Smooth muscle cell (in vitro differentiated cells): Measurements from ENCODE around the gene ME3. TPM values are rescaled to one million over a fixed set of nuclear protein-coding genes. Genes with fewer than 3 reads are reported as not detected.

Experiments
- DNase-seq: peaks from one replicate; lab custom pipeline; 2025; ENCODE audit not compliant: unreplicated experiment; lab: John Stamatoyannopoulos, UW
- H2AFZ ChIP-seq: fragments of 200-600 bp; sonication (generic); 2 replicates; pipeline ENCODE4 v1.6.0; 2016; ENCODE audit warnings: antibody characterized with exemption, low read depth, mild to moderate bottlenecking
- H3F3A ChIP-seq: fragments of 200-600 bp; sonication (generic); 2 replicates; pipeline ENCODE4 v1.6.0; 2017; ENCODE audit warnings: antibody characterized with exemption, low read depth
- H3K27ac ChIP-seq: fragments of 200-600 bp; sonication (generic); 2 replicates; pipeline ENCODE4 v1.5.1; 2016; ENCODE audit warnings: low read depth, mild to moderate bottlenecking
- H3K27me3 ChIP-seq: fragments of 200-600 bp; sonication (generic); 2 replicates; pipeline ENCODE4 v1.6.1; 2016; ENCODE audit warnings: low read depth, mild to moderate bottlenecking
- H3K36me3 ChIP-seq: fragments of 200-600 bp; sonication (generic); 2 replicates; pipeline ENCODE4 v1.5.1; 2016; ENCODE audit warnings: low read depth
- H3K4me1 ChIP-seq: fragments of 200-600 bp; sonication (generic); 2 replicates; pipeline ENCODE4 v1.5.1; 2016; ENCODE audit warnings: low read depth
- H3K4me2 ChIP-seq: fragments of 200-600 bp; sonication (generic); 2 replicates; pipeline ENCODE4 v1.6.0; 2016; ENCODE audit warnings: mild to moderate bottlenecking
- H3K4me3 ChIP-seq: fragments of 200-600 bp; sonication (generic); 2 replicates; pipeline ENCODE4 v1.5.1; 2016; ENCODE audit warnings: mild to moderate bottlenecking
- H3K79me2 ChIP-seq: fragments of 200-600 bp; sonication (generic); 2 replicates; pipeline ENCODE4 v1.6.0; 2016; ENCODE audit warnings: low read depth, mild to moderate bottlenecking
- H3K9ac ChIP-seq: fragments of 200-600 bp; sonication (generic); 2 replicates; pipeline ENCODE4 v1.6.0; 2016; ENCODE audit warnings: low read depth
- H3K9me3 ChIP-seq: fragments of 200-600 bp; sonication (generic); replicated peaks from 2 replicates; pipeline ENCODE4 v1.5.1; 2016; ENCODE audit warnings: low read depth
- H4K20me1 ChIP-seq: fragments of 200-600 bp; sonication (generic); 2 replicates; pipeline ENCODE4 v1.6.0; 2016; ENCODE audit warnings: low read depth
- CTCF ChIP-seq: fragments of 200-600 bp; sonication (generic); IDR thresholded peaks from 2 replicates; pipeline ENCODE4 v1.5.1; 2017; ENCODE audit warnings: borderline replicate concordance, mild to moderate bottlenecking, antibody characterized with exemption; ENCODE audit not compliant: insufficient read depth, poor library complexity, severe bottlenecking
- WGBS: methylation state at CpG from one replicate; pipeline ENCODE4 v1.1.7; 2016; ENCODE audit warnings: low lambda C conversion rate; 5-methylcytosine and 5-hydroxymethylcytosine counted together
- polyA plus RNA-seq: library from polyadenylated mRNA; unstranded; fragments of >200 nt; fragmentation: Nextera tagmentation; extraction: Ambion mirVana; gene quantifications from 2 replicates; pipeline ENCODE4 v1.2.1, GENCODE V29; 2016
- total RNA-seq: library from RNA; depleted of rRNA; stranded (reverse); fragments of >200 nt; gene quantifications from 2 replicates; pipeline ENCODE4 v1.2.3, GENCODE V29; 2014

ME3 gene
- total and polyA plus RNA-seq, 2 experiments from 2014 or later = 4.2 to 8.4 TPM

GRCh38 chr11:86595955-86596354, 76.5 kb downstream of the ME3 start:
- no peak for DNase-seq
- Histone ChIP-seq H3K4me2 (no peak overlapping the region), H3K79me2 (no peaks in the 10 kb centered on the region), H3K9me3 (no peaks in the 10 kb centered on the region), H3K27me3 (no peaks in the 10 kb centered on the region), H3K27ac (no peak overlapping the region), H3K9ac (no peak overlapping the region), H3K4me3 (no peak overlapping the region), H3F3A (no peaks in the 10 kb centered on the region), H3K4me1 (peaks cover 46% of the 10 kb centered on the region), H4K20me1 (no peaks in the 10 kb centered on the region), H3K36me3 (no peaks in the 10 kb centered on the region), H2AFZ (no peak overlapping the region)
- 94% methylated on average over 2 of the region's 2 CpGs for WGBS
- TF ChIP-seq CTCF = no peak

- Histone ChIP-seq H4K20me1 (no peaks in the 10 kb centered on the region), H2AFZ (no peak overlapping the region), H3K4me2 (no peak overlapping the region), H3K9ac (no peak overlapping the region), H3K27me3 (no peaks in the 10 kb centered on the region), H3K79me2 (no peaks in the 10 kb centered on the region), H3K4me1 (peaks cover 51% of the 10 kb centered on the region), H3F3A (no peaks in the 10 kb centered on the region), H3K9me3 (no peaks in the 10 kb centered on the region), H3K4me3 (no peak overlapping the region), H3K27ac (no peak overlapping the region), H3K36me3 (no peaks in the 10 kb centered on the region)
- TF ChIP-seq CTCF = no peak
- no peak for DNase-seq
- 77% methylated on average over 3 of the region's 3 CpGs for WGBS
Observed at GRCh38 chr11:86595451-86595850, 77.0 kb downstream of the ME3 start.

GRCh38 chr11:86594746-86595145, 77.7 kb downstream of the ME3 start:
- Histone ChIP-seq H3K9me3 (no peaks in the 10 kb centered on the region), H3F3A (no peaks in the 10 kb centered on the region), H2AFZ (no peak overlapping the region), H3K4me2 (no peak overlapping the region), H3K27ac (peak overlapping the region; percentile 87), H3K9ac (no peak overlapping the region), H3K4me1 (peaks cover 58% of the 10 kb centered on the region), H4K20me1 (no peaks in the 10 kb centered on the region), H3K4me3 (no peak overlapping the region), H3K36me3 (no peaks in the 10 kb centered on the region), H3K27me3 (no peaks in the 10 kb centered on the region), H3K79me2 (no peaks in the 10 kb centered on the region)
- no peak for DNase-seq
- TF ChIP-seq CTCF = no peak

GRCh38 chr11:86593833-86594232, 78.6 kb downstream of the ME3 start:
- Histone ChIP-seq H3K79me2 (no peaks in the 10 kb centered on the region), H3K4me3 (no peak overlapping the region), H3K4me2 (no peak overlapping the region), H3K27ac (peak overlapping the region; percentile 87), H3K4me1 (peaks cover 67% of the 10 kb centered on the region), H2AFZ (no peak overlapping the region), H3F3A (no peaks in the 10 kb centered on the region), H3K36me3 (no peaks in the 10 kb centered on the region), H3K9ac (no peak overlapping the region), H4K20me1 (no peaks in the 10 kb centered on the region), H3K27me3 (no peaks in the 10 kb centered on the region), H3K9me3 (no peaks in the 10 kb centered on the region)
- WGBS = 85% methylated on average over 4 of the region's 4 CpGs
- no peak for DNase-seq
- TF ChIP-seq CTCF = no peak
